Sigmoid colon (tissue), 4 donors: ENCODE measurements around the gene PRDM12.

ENCODE experiments used
- POLR2A ChIP-seq, 2 donors: fragments of 450-650 bp; IDR thresholded peaks; one replicate each; pipeline ENCODE4 v1.6.1; 2016; ENCODE audit warnings: antibody characterized with exemption in 2 of 2, mild to moderate bottlenecking in 2 of 2, moderate library complexity in 2 of 2
- POLR2AphosphoS5 ChIP-seq, 4 donors: sonication (generic); formaldehyde crosslinking; IDR thresholded peaks; one replicate each; pipeline ENCODE4 v1.6.1; 2017; ENCODE audit warnings: antibody characterized with exemption in 4 of 4

GRCh38 chr9:130715270-130715669 is 50.9 kb downstream of the PRDM12 start:
- TF ChIP-seq POLR2AphosphoS5 (IDR thresholded peaks at IDR 0.05) (no peak), POLR2A (IDR thresholded peaks at IDR 0.05) (no peak)
